Motor neuron (in vitro differentiated cells): ENCODE measurements around the gene ABCE1. TPM values are rescaled to one million over a fixed set of nuclear protein-coding genes. Genes with fewer than 3 reads are reported as not detected.
A peak's percentile ranks its signal among the peaks of the same experiment; 100 is the strongest.

ENCODE experiments used
- ATAC-seq, 8 experiments: fragments of 200-7000 bp; cut with Tn5 transposase; replicated peaks in 6 of 8; 2 replicates each; pipeline ENCODE4 v1.8.0; 2021; ENCODE audit warnings: mild to moderate bottlenecking in 8 of 8, moderate library complexity in 8 of 8
- H3K27ac ChIP-seq, 2 donors: fragments of 250-450 bp; sonication (Bioruptor Pico); 2 replicates each; pipeline ENCODE4 v1.9.0; 2021; ENCODE audit warnings: antibody characterized with exemption in 2 of 2, mild to moderate bottlenecking in 2 of 2, moderate library complexity in 1 of 2
- H3K4me1 ChIP-seq, 2 donors: fragments of 250-450 bp; sonication (Bioruptor Pico); replicated peaks in 1 of 2; 2 replicates each; pipeline ENCODE4 v1.6.1; 2021; ENCODE audit warnings: antibody characterized with exemption in 2 of 2, mild to moderate bottlenecking in 2 of 2, moderate library complexity in 1 of 2
- H3K4me3 ChIP-seq, 5 donors: fragments of 250-450 bp; sonication (Bioruptor Pico); 2 replicates each; pipeline ENCODE4 v1.9.0; 2021; ENCODE audit warnings: antibody characterized with exemption in 5 of 5, mild to moderate bottlenecking in 5 of 5, moderate library complexity in 4 of 5
- WGBS, 10 experiments: fragments of 450-650 bp; shearing (Covaris generic); methylation state at CpG; one replicate each; pipeline ENCODE4 v1.0.0; 2022; 5-methylcytosine and 5-hydroxymethylcytosine counted together
- in situ Hi-C, 9 experiments: fragments of 400-800 bp; cut with MboI; loops; one replicate each; pipeline ENCODE4 v1.15.0; 2021; ENCODE audit warnings: low sequenced_read_pairs in 9 of 9, low pct_unique_long_range_greater_than_20kb in 2 of 9; ENCODE audit not compliant: unreplicated experiment in 9 of 9
- total RNA-seq, 8 experiments: library from RNA; unstranded; fragments of 300-600 nt; gene quantifications; 2 replicates each; pipeline versions ENCODE4 v1.2.3 to v1.2.4, GENCODE V29; 2022

Gene ABCE1
- total RNA-seq, 8 experiments from 2014 or later, result 61.4 to 117 (median 68.9) TPM

DNA sequence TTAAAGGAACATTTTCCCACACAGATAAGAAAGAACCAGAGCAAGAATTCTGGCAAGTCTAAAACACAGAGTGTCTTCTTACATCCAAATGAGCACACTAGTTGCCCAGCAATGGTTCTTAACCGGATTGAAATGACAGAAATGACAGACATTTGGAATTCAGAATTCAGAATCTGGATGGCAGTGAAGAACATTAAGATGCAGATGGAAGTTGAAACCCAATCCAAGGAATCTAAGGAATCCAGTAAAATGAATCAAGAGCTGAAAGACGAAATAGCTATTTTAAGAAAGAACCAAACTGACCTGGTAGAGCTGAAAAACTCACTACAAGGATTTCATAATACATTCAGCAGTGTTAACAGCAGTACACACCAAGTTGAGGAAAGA, 21.6 kb upstream of the ABCE1 start:
- in situ Hi-C loops, result no loop called here
- 6 to 100% (median 88%) methylated on average over 1 to 2 of the region's 2 CpGs; no CpG with 5 or more reads in 1 of the 10 experiments for WGBS, 10 experiments
- Histone ChIP-seq H3K4me1 (no peaks in the 10 kb centered on the region), H3K4me3 (no peak overlapping the region), H3K27ac (no peak overlapping the region)
- ATAC-seq, result peak in 1 of 8 experiments; percentile 20

DNA sequence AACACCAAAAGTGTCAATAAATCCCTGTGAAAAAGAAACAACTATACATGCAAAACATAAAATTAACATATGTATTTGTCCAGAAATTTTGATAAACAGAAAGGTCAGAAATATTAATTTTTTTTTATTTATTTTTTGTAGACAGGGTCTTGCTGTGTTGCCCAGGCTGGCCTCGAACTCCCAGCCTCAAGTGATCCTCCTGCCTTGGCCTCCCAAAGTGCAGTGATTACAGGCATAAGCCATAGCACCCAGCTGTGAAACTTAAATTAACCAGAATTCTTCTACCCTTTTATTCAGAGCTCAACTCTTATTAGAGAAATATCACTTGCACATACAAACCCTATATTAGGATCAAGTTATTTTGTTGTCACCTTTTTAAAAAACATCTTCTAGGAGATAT, 16.4 kb upstream of the ABCE1 start:
- ATAC-seq, result no peak
- 83 to 100% (median 100%) methylated on average over 1 of the region's 1 CpG; no CpG with 5 or more reads in 2 of the 10 experiments for WGBS, 10 experiments
- no peaks in the 10 kb centered on the region for H3K4me1 ChIP-seq
- in situ Hi-C loops, result no loop called here
- H3K4me3 ChIP-seq, result no peak overlapping the region
- H3K27ac ChIP-seq, result no peak overlapping the region

GRCh38 chr4:145083891-145084605, 14.1 kb upstream of the ABCE1 start:
- no peaks in the 10 kb centered on the region for H3K4me1 ChIP-seq
- WGBS, 10 experiments, result 14 to 100% (median 75%) methylated on average over 1 of the region's 1 CpG; no CpG with 5 or more reads in 3 of the 10 experiments
- H3K27ac ChIP-seq, result no peak overlapping the region
- in situ Hi-C loops, result no loop called here
- H3K4me3 ChIP-seq, result no peak overlapping the region
- ATAC-seq, result no peak

DNA sequence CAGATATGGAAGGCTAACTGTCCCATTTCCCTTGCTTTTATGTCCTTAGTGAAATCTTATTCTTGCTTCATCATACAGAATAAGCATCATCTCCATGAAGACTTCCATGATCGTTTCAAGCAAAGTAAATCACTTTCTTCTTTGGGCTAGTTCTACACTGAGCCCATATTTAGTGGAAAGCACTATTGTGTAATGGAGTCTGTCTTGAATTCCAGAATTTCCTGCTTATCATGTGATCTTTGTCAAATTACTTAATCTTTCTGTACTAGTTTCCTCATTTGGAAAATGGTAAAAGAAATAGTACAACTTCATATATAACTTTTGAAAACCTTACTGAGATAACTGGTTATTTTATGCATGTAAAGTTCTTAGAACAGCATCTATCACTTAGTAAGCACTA, 7.7 kb upstream of the ABCE1 start:
- ATAC-seq, result no peak
- Histone ChIP-seq H3K4me3 (no peak overlapping the region), H3K27ac (no peak overlapping the region), H3K4me1 (no peaks in the 10 kb centered on the region)
- WGBS, 10 experiments, result 82 to 100% (median 100%) methylated on average over 1 of the region's 1 CpG; no CpG with 5 or more reads in 1 of the 10 experiments
- in situ Hi-C loops, result no loop called here

DNA sequence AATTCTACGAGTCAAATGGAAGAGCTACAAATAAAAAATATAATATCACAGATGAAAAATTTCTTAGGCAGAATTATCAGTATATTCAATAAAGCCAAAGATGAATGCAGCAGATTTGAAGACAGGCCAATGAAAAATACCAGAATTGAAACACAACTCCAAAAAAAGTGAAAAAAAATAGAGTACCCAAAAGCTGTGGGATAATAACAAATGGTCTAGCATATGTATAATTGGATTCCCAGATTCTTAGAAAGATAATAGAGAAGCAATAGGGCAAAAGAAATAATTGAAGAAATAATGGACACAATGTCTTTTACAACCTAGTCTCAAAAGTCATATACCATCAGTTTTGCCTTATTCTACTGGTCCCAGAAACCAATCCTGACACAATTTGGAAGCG, 4.5 kb upstream of the ABCE1 start:
- WGBS, 10 experiments, result 84 to 100% (median 96%) methylated on average over 1 to 2 of the region's 2 CpGs
- in situ Hi-C loops, result no loop called here
- no peak for ATAC-seq
- Histone ChIP-seq H3K4me1 (peaks cover 4 to 5% of the 10 kb centered on the region in 2 donors), H3K27ac (no peak overlapping the region), H3K4me3 (no peak overlapping the region)

- peaks cover 4 to 23% of the 10 kb centered on the region in 2 donors for H3K4me1 ChIP-seq
- peak overlapping the region; percentile 88 to 92 for H3K27ac ChIP-seq
- in situ Hi-C loops, result no loop called here
- H3K4me3 ChIP-seq, result peak overlapping the region; percentile 65 to 74 (median 73)
- WGBS, 10 experiments, result 0 to 20% (median 1%) methylated on average over 1 to 10 of the region's 10 CpGs
- peak in 2 of 8 experiments; percentile 1 to 4 for ATAC-seq
Measured at GRCh38 chr4:145097331-145097820, 735 bp upstream of the ABCE1 start.

DNA sequence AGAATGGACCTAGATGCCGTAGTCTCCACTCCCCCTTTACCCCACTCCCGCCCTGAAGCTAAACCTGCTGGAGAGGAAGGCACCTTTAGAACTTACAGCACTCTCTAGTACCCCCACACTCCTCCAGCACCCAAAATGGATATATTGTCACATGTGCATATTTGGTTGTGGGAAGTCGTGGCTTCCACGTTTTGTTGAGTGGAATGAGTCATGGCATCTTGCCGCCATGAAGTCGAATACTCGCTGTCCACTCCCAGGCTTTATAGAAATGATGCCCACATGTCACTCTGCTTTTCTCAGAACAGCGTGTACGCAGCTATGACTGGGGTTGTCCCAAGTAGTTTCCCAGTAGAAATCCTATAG, 545 bp downstream of the ABCE1 start:
- Histone ChIP-seq H3K4me3 (peak overlapping the region; percentile 65 to 74 (median 73)), H3K27ac (peak overlapping the region; percentile 88 to 92), H3K4me1 (peaks cover 4 to 23% of the 10 kb centered on the region in 2 donors)
- ATAC-seq, result peak; percentile 28 to 53 (median 45)
- 0% methylated on average over 1 to 8 of the region's 9 CpGs; no CpG with 5 or more reads in 6 of the 10 experiments for WGBS, 10 experiments
- in situ Hi-C loops, result no loop called here

- H3K4me3 ChIP-seq, result peak overlapping the region; percentile 65 to 74 (median 73)
- WGBS, 10 experiments, result 0 to 40% (median 28%) methylated on average over 1 to 5 of the region's 5 CpGs
- in situ Hi-C loops, result no loop called here
Measured at GRCh38 chr4:145099653-145100052, 1.5 kb downstream of the ABCE1 start.

GRCh38 chr4:145101091-145101490, 3.0 kb downstream of the ABCE1 start:
- Histone ChIP-seq H3K4me3 (no peak overlapping the region), H3K4me1 (peaks cover 4 to 23% of the 10 kb centered on the region in 2 donors), H3K27ac (no peak overlapping the region)
- no peak for ATAC-seq
- 83 to 100% (median 100%) methylated on average over 1 of the region's 1 CpG; no CpG with 5 or more reads in 2 of the 10 experiments for WGBS, 10 experiments
- in situ Hi-C loops, result no loop called here

More at GRCh38 chr4:145099653-145100052, 1.5 kb downstream of the ABCE1 start:
- ATAC-seq, result no peak
- Histone ChIP-seq H3K4me1 (peaks cover 4 to 23% of the 10 kb centered on the region in 2 donors), H3K27ac (no peak overlapping the region)

DNA sequence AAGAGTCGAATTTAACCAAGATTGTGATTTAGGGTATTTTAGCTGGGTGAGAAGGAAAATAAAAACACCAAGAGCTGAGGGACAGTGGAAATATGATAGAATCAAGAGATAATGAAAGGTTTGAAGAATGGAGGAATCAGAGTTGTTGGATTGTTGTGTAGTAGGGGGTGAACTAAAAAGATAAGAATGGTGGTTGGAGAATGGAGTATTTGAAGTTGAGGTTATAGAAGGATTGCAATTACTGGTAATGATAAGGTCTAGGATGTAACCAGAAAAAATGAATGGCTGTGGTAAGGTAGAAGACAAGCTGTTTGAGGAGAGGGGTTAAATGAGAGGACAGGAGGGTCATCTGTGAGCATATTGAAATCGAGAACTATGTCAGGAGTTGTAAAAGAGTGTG, 4.5 kb downstream of the ABCE1 start:
- Histone ChIP-seq H3K27ac (no peak overlapping the region), H3K4me3 (no peak overlapping the region), H3K4me1 (peaks cover 0 to 17% of the 10 kb centered on the region in 2 donors)
- in situ Hi-C loops, result no loop called here
- ATAC-seq, result no peak
- WGBS, 10 experiments, result 56 to 100% (median 91%) methylated on average over 1 to 2 of the region's 2 CpGs

DNA sequence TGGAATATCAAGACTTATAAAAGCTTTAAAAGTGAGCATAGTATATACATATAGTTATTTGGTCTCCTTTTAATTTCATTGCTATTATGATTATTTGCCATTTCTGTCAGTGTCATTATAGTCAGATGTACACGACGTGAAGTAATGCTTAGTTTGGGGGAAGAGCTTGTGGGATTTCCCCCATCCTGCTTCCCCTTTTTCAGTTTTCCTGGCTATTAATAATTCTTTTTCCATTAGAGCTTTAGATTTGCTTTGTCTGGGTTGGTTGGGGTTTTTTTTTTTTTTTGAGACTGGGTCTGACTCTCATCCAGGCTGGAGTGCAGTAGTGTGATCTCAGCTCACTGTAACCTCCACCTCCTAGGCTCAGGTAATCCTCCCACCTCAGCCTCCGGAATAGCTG, 5.4 kb downstream of the ABCE1 start:
- Histone ChIP-seq H3K4me3 (no peak overlapping the region), H3K27ac (no peak overlapping the region), H3K4me1 (peaks cover 0 to 17% of the 10 kb centered on the region in 2 donors)
- ATAC-seq, result no peak
- in situ Hi-C loops, result no loop called here
- WGBS, 10 experiments, result 94 to 100% (median 100%) methylated on average over 1 to 3 of the region's 3 CpGs; no CpG with 5 or more reads in 2 of the 10 experiments

- no peak for ATAC-seq
- no peak overlapping the region for H3K4me3 ChIP-seq
- no peak overlapping the region for H3K27ac ChIP-seq
- WGBS, 10 experiments, result 46 to 100% (median 84%) methylated on average over 1 to 2 of the region's 2 CpGs
- no peaks in the 10 kb centered on the region for H3K4me1 ChIP-seq
- in situ Hi-C loops, result no loop called here
Measured at GRCh38 chr4:145107126-145107525, 9.0 kb downstream of the ABCE1 start.

GRCh38 chr4:145108128-145108527, 10.0 kb downstream of the ABCE1 start:
- in situ Hi-C loops, result no loop called here
- no peak overlapping the region for H3K27ac ChIP-seq
- H3K4me1 ChIP-seq, result no peaks in the 10 kb centered on the region
- no peak overlapping the region for H3K4me3 ChIP-seq
- no peak for ATAC-seq

DNA sequence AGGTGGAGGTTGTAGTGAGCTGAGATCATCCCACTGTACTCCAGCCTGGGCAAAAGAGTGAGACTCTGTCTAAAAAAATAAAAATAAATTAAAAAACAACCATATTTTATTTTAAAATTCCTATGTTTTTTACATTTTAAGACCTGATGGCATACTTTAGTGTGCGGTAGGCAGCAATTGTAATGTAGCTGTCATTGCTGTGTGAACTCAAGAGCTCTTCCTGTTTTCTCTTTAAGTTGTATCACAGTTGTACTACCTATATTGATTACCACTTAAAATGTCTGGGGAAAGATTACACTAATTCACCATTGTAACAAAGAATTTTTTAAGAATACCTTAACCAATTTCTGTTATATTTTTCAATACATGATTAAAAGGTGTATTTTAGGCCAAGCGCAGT, 27.3 kb downstream of the ABCE1 start:
- H3K4me1 ChIP-seq, result no peaks in the 10 kb centered on the region
- no peak overlapping the region for H3K4me3 ChIP-seq
- no peak for ATAC-seq
- no peak overlapping the region for H3K27ac ChIP-seq
- 92 to 100% (median 100%) methylated on average over 1 to 2 of the region's 2 CpGs; no CpG with 5 or more reads in 2 of the 10 experiments for WGBS, 10 experiments
- in situ Hi-C loops, result no loop called here
